ENCODE data around the gene MLLT6. TPM values are rescaled to one million over a fixed set of nuclear protein-coding genes. Genes with fewer than 3 reads are reported as not detected.

The MLLT6 gene
- total and polyA plus RNA-seq, 2 of the 13 experiments (the other 11 are each of a cell fraction or from before 2014, with no cell fraction given) = 50.7 to 69.5 TPM

- no peak for TF ChIP-seq CSRNP2 (CRISPR knock-in tag; conservative IDR thresholded peaks at IDR 0.05; ENCODE audit: low read depth)
- TF ChIP-seq THAP11 (CRISPR knock-in tag; IDR thresholded peaks at IDR 0.05) = no peak
- TF ChIP-seq ZMYM3 (CRISPR knock-in tag; IDR thresholded peaks at IDR 0.05) = no peak
- no peak for TF ChIP-seq ZNF264 (CRISPR knock-in tag; IDR thresholded peaks at IDR 0.05)
- TF ChIP-seq NR2C2 (CRISPR knock-in tag; IDR thresholded peaks at IDR 0.05; ENCODE audit: borderline replicate concordance) = no peak
- TF ChIP-seq ZNF784 (CRISPR knock-in tag; IDR thresholded peaks at IDR 0.05; ENCODE audit: borderline replicate concordance) = no peak
- TF ChIP-seq ZNF687 (CRISPR knock-in tag; IDR thresholded peaks at IDR 0.05) = peak; percentile 41
- no peak for TF ChIP-seq MZF1 (CRISPR knock-in tag; IDR thresholded peaks at IDR 0.05; ENCODE audit: borderline replicate concordance)
- peak; percentile 26; the same call in 1 of the 2 replicates for TF ChIP-seq POLR2G (IDR thresholded peaks at IDR 0.05; ENCODE audit: low read depth, low read length)
- TF ChIP-seq SRY (CRISPR knock-in tag; IDR thresholded peaks at IDR 0.05) = no peak
- TF ChIP-seq ZNF512B (CRISPR knock-in tag; IDR thresholded peaks at IDR 0.05; ENCODE audit: borderline replicate concordance) = no peak
- no peak for TF ChIP-seq ZNF616 (CRISPR knock-in tag; IDR thresholded peaks at IDR 0.05; ENCODE audit: low read depth)
- TF ChIP-seq ZFP37 (CRISPR knock-in tag; IDR thresholded peaks at IDR 0.05; ENCODE audit: borderline replicate concordance) = no peak
- no peak; the same call in 1 of the 2 replicates for TF ChIP-seq ZIK1 (CRISPR knock-in tag; IDR thresholded peaks at IDR 0.05; ENCODE audit: borderline replicate concordance, low read depth)
- TF ChIP-seq TCF12 (IDR thresholded peaks at IDR 0.05) = no peak
- TF ChIP-seq TCF12 (CRISPR knock-in tag; IDR thresholded peaks at IDR 0.05) = no peak
- no peak for TF ChIP-seq TEAD2 (CRISPR knock-in tag; IDR thresholded peaks at IDR 0.05)
- TF ChIP-seq KLF12 (CRISPR knock-in tag; IDR thresholded peaks at IDR 0.05; ENCODE audit: borderline replicate concordance) = no peak
- no peak for TF ChIP-seq TRIM24 (CRISPR knock-in tag; IDR thresholded peaks at IDR 0.05)
- no peak for TF ChIP-seq KLF9 (CRISPR knock-in tag; IDR thresholded peaks at IDR 0.05; ENCODE audit: low read depth)
These were observed 1.6 kb downstream of the MLLT6 start (continued) for GRCh38 chr17:38706505-38707216.

All from HepG2 (cell line).